M059J (cell line): ENCODE measurements around the gene MYH1. TPM values are rescaled to one million over a fixed set of nuclear protein-coding genes. Genes with fewer than 3 reads are reported as not detected.

Source experiments
- DNase-seq: peaks from one replicate; pipeline ENCODE4 v3.0.0-alpha.2; 2012; ENCODE audit warnings: low read depth
- total RNA-seq: library from RNA; depleted of rRNA; stranded (reverse); fragments of >200 nt; shearing (Covaris generic); gene quantifications from 2 replicates; pipeline ENCODE4 v1.2.3, GENCODE V29; 2014; rRNA removed

The MYH1 gene
- total RNA-seq, 1 experiment from 2014 or later, result not detected

- DNase-seq, result no peak
These were observed 36.1 kb downstream of the MYH1 start for GRCh38 chr17:10482252-10482651.

GRCh38 chr17:10477701-10478100 is 40.6 kb downstream of the MYH1 start:
- DNase-seq, result no peak

- DNase-seq, result no peak
These were observed 43.8 kb downstream of the MYH1 start for GRCh38 chr17:10474536-10474935.

- no peak for DNase-seq
These were observed 46.5 kb downstream of the MYH1 start for GRCh38 chr17:10471858-10472257.

- no peak for DNase-seq
These were observed 48.9 kb downstream of the MYH1 start, which contains the start of gene MYH4 for GRCh38 chr17:10469459-10469858. MYH4 (minus strand) TSS chr17:10469559; CDS start chr17:10466745, 2,814 bp downstream.

- DNase-seq, result no peak
These were observed 54.9 kb downstream of the MYH1 start for GRCh38 chr17:10463402-10463801.

- DNase-seq, result no peak
These were observed 58.3 kb downstream of the MYH1 start for GRCh38 chr17:10460062-10460461.

- DNase-seq, result no peak
These were observed 59.6 kb downstream of the MYH1 start for GRCh38 chr17:10458701-10459100.

GRCh38 chr17:10457952-10458351 is 60.4 kb downstream of the MYH1 start:
- no peak for DNase-seq

GRCh38 chr17:10447026-10447931 is 71.1 kb downstream of the MYH1 start:
- DNase-seq, result no peak

Other genes starting within 250 kb of the MYH1 start
- gene MYH13, start 145.5 kb downstream of the MYH1 start, total RNA-seq, result 0.02 TPM in 1 of 2 replicates, not detected in the other
- gene MYH8, start 96.6 kb downstream of the MYH1 start, total RNA-seq, result not detected in 2 replicates
- not detected in 2 replicates for gene MYH4, start 49.0 kb downstream of the MYH1 start, total RNA-seq
- gene MYH2, start 31.1 kb upstream of the MYH1 start, total RNA-seq, result not detected in 2 replicates
- under 0.01 and 0.30 TPM in 2 replicates for gene MYH3, start 138.8 kb upstream of the MYH1 start, total RNA-seq
- gene SCO1, start 179.0 kb upstream of the MYH1 start, total RNA-seq, result 19.9 and 29.5 TPM in 2 replicates
- 3.5 and 9.5 TPM in 2 replicates for gene ADPRM, start 179.1 kb upstream of the MYH1 start, total RNA-seq
- 0.32 TPM in 1 of 2 replicates, not detected in the other for gene TMEM220, start 211.5 kb upstream of the MYH1 start, total RNA-seq